ENCODE measurements around the gene SOX4. TPM values are rescaled to one million over a fixed set of nuclear protein-coding genes. Genes with fewer than 3 reads are reported as not detected.

The SOX4 gene
- total RNA-seq, 2 donors from 2014 or later: 95.9 to 96.7 TPM

- Mint-ChIP-seq H3K9me3 (no peaks in the 10 kb centered on the region), H3K27me3 (ENCODE audit: insufficient read depth) (no peaks in the 10 kb centered on the region), H3K27ac (no peak overlapping the region), H3K4me1 (no peaks in the 10 kb centered on the region), H3K4me3 (no peak overlapping the region), H3K36me3 (ENCODE audit: low read depth) (no peaks in the 10 kb centered on the region)
- no peak for TF ChIP-seq CTCF (conservative IDR thresholded peaks at IDR 0.05)
- no peak for DNase-seq
- no peak overlapping the region for H3K27ac ChIP-seq (ENCODE audit: low read depth, low read length)
- H3K27me3 ChIP-seq (ENCODE audit: control insufficient read depth, insufficient read depth, low read length, poor library complexity, severe bottlenecking): no peaks in the 10 kb centered on the region
- H3K4me3 ChIP-seq (ENCODE audit: low read length): no peak overlapping the region
- H3K9me3 ChIP-seq (ENCODE audit: control insufficient read depth, low read length): no peaks in the 10 kb centered on the region
- H3K36me3 ChIP-seq (ENCODE audit: control insufficient read depth, insufficient read depth, low read length): no peaks in the 10 kb centered on the region
- 93 to 97% methylated on average over 4 of the region's 4 CpGs for WGBS, 2 experiments (ENCODE audit: insufficient coverage in 1 of 2, insufficient read length in 1 of 2)
- H3K4me1 ChIP-seq (ENCODE audit: control insufficient read depth, insufficient read depth, low read length): no peaks in the 10 kb centered on the region
- H3K9ac ChIP-seq (ENCODE audit: extremely low read depth, low read length, poor library complexity, severe bottlenecking): no peak overlapping the region
These were observed 34.6 kb downstream of the SOX4 start for GRCh38 chr6:21628160-21628559.

- Histone ChIP-seq H3K27ac (ENCODE audit: low read depth, low read length) (no peak overlapping the region), H3K4me3 (ENCODE audit: low read length) (no peak overlapping the region), H3K36me3 (ENCODE audit: control insufficient read depth, insufficient read depth, low read length) (no peaks in the 10 kb centered on the region), H3K9me3 (ENCODE audit: control insufficient read depth, low read length) (no peaks in the 10 kb centered on the region), H3K4me1 (ENCODE audit: control insufficient read depth, insufficient read depth, low read length) (no peaks in the 10 kb centered on the region), H3K27me3 (ENCODE audit: control insufficient read depth, insufficient read depth, low read length, poor library complexity, severe bottlenecking) (no peaks in the 10 kb centered on the region), H3K9ac (ENCODE audit: extremely low read depth, low read length, poor library complexity, severe bottlenecking) (no peak overlapping the region)
- 99 to 100% methylated on average over 2 to 8 of the region's 9 CpGs for WGBS, 2 experiments (ENCODE audit: insufficient coverage in 1 of 2, insufficient read length in 1 of 2)
- H3K4me3 Mint-ChIP-seq: no peak overlapping the region
- H3K4me1 Mint-ChIP-seq: no peaks in the 10 kb centered on the region
- no peaks in the 10 kb centered on the region for H3K9me3 Mint-ChIP-seq
- no peak for TF ChIP-seq CTCF (conservative IDR thresholded peaks at IDR 0.05)
- DNase-seq: no peak
- no peak overlapping the region for H3K27ac Mint-ChIP-seq
- no peaks in the 10 kb centered on the region for H3K36me3 Mint-ChIP-seq (ENCODE audit: low read depth)
- no peaks in the 10 kb centered on the region for H3K27me3 Mint-ChIP-seq (ENCODE audit: insufficient read depth)
These were observed 40.1 kb downstream of the SOX4 start for GRCh38 chr6:21633511-21634109.

GRCh38 chr6:21634582-21634981 lies 41.0 kb downstream of the SOX4 start:
- Mint-ChIP-seq H3K4me3 (no peak overlapping the region), H3K27ac (no peak overlapping the region), H3K27me3 (ENCODE audit: insufficient read depth) (no peaks in the 10 kb centered on the region), H3K9me3 (no peaks in the 10 kb centered on the region), H3K4me1 (no peaks in the 10 kb centered on the region), H3K36me3 (ENCODE audit: low read depth) (no peaks in the 10 kb centered on the region)
- Histone ChIP-seq H3K27ac (ENCODE audit: low read depth, low read length) (no peak overlapping the region), H3K4me1 (ENCODE audit: control insufficient read depth, insufficient read depth, low read length) (no peaks in the 10 kb centered on the region), H3K9me3 (ENCODE audit: control insufficient read depth, low read length) (no peaks in the 10 kb centered on the region), H3K4me3 (ENCODE audit: low read length) (no peak overlapping the region), H3K27me3 (ENCODE audit: control insufficient read depth, insufficient read depth, low read length, poor library complexity, severe bottlenecking) (no peaks in the 10 kb centered on the region), H3K9ac (ENCODE audit: extremely low read depth, low read length, poor library complexity, severe bottlenecking) (no peak overlapping the region), H3K36me3 (ENCODE audit: control insufficient read depth, insufficient read depth, low read length) (no peaks in the 10 kb centered on the region)
- TF ChIP-seq CTCF (conservative IDR thresholded peaks at IDR 0.05): no peak
- DNase-seq: no peak
- 87 to 90% methylated on average over 4 of the region's 4 CpGs for WGBS, 2 experiments (ENCODE audit: insufficient coverage in 1 of 2, insufficient read length in 1 of 2)
